Measurements from ENCODE around the gene COL23A1.

COL23A1 gene

DNA sequence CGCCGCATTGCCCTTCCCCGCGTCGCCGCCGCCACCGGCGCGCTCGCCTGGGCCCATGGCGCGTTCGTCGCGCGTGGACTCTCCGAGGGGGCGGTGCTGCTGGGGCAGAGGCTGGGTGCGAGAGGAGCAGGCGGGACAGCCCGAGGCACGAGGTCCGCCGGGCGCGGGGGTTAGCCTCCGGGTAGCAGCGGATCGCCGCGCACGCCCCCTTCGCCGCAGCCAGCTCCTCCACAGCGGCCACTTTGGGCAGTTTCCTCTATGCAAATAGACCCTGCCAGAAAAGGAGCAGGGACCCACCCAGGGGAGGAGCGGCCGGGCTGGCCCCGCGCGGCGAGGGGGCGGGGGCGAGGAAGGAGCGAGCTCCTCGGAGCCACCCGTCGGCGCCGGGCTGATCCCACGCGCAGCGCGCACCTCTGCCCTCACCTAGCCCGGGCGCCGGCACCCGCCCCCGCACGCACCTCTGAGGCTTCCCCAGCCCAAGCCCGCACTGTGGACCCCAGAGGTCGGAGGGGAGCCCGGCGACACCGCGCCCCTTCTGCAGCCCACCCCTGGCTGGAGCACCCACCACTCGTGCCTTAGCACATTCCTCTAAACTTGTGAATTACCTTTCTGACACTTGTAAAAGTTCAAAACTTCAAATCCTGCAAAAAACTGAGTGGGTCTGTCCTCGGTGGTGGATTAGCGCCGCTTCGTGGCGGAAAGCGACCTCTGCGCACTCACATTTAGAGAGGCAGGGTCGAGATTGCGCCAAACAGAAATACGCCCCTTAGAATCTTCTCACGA is at the start of gene COL23A1:
COL23A1 (minus strand) TSS at position 253 of the 783 bp plus-strand sequence.
- no peak for DNase-seq

GRCh38 chr5:178637356-178638074 is 47.3 kb upstream of the COL23A1 start:
- DNase-seq = no peak

- DNase-seq = no peak
Measured at GRCh38 chr5:178632285-178632684, 42.1 kb upstream of the COL23A1 start.

DNA sequence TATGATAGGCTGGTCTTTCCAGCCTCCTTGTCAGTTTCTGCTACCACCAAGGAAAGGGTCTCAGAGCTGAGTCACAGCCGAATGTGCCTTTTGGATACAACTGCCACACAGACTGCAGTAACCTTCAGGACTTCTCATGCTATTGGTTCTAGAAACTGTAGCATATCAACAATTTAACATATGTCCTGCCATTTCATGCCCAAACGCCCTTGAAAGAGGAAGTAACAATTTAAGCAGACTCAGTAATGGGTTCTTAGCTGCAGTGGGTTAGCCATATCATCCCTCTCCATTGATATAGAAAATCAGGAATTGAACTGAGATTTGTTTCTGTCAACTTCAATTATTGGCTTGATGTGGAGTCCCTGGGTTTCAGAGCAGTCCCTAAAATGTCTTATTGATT is 40.8 kb upstream of the COL23A1 start:
- DNase-seq = no peak

- DNase-seq = no peak
Measured at GRCh38 chr5:178630475-178630930, 40.3 kb upstream of the COL23A1 start.

DNA sequence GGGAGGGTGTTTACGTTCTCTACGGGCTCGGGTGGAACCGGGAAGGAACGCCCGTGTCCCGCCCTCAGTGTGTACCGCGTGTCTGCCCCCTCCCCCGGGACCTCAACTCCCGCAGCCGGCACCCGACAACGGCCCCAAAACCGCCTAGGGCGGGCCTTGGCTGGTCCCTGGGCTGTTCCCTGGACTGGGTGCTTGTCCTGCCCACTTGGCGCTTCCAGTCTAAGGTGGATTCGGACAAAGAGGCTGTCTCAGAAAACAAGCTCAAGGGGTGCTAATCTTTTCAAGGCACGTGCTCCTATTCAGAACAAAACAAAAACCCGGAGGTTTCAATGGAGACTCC is 37.0 kb upstream of the COL23A1 start:
- no peak for DNase-seq

DNA sequence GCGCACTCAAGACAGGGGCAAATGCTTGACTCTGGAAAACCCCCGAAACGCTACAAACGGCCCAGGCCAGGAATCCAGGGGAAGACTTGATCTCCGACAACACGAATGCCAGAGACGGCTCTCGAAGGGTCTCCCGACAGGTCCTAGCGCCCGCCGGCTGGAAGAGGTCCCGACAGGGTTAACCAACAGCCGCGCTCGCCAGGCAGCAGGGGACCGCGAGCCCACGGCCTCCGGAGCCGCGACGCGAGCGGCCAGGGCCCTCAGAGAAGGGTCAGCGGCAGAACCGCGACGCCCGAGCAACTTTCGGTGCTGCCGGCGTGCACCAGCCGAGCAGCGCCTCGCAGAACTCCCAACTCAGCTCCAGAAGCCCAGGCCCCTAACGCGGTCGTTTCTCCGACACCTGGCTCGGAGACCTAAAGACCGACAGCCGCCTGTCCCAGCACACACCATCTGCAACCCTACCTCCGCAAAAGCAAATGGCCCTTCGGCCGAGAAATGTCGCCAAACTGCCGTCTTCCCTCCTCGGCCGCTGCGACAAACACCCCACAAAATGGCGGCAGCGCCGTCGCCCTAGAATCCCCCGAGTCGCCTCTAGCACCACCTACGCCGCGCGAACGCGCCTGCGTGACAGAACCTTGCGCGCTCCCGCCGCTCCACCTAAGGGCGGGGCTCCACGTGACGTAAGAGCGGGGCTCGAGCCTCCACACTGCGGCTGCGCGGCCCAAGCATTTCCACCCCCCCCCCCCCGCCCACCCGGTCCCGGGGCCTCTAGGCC is 36.5 kb upstream of the COL23A1 start, which contains the start of gene CLK4:
CLK4 (minus strand) TSS at position 567 of the 775 bp plus-strand sequence. CDS start 3,634 bp downstream, outside the sequence.
- peak; percentile 92 for DNase-seq

DNA sequence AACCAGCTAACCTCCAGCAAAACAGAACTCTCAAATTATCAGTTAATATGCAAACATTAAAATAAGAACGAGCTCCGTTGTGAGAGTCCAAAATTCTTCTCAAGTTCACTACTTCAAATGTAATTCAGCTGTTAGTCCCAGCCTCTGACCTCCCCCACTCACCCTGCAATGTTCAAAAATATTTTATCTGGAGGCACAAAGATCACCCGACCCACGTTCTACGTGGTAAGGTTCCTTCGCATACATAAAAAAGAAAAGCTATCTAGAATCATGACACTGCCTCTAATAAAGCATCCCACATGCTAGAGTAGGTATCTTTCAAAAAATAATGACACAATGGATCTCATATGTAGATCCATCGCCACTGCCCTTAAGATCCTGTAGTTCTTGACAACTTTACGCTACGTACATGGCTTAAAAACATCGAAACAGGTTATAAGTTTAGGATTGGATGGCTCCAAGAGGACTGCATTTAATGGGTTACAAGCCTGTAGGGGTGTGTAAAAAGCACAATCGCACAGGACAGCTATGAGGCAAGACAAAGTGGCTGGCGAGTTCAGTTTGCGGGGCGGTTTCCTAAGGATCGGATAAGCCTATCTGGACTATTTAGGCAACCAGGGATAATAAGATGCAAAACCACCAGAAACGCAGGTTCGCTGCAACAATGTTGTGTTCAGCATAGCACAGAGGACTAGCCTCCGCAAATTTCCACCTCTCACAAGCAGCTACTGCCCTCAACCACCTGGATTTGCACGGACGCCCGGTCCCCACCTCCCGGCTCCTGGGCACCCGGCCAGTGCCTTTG is 35.7 kb upstream of the COL23A1 start:
- DNase-seq = peak; percentile 29

- DNase-seq = peak; percentile 5
Measured at GRCh38 chr5:178624631-178625546, 34.7 kb upstream of the COL23A1 start.

DNA sequence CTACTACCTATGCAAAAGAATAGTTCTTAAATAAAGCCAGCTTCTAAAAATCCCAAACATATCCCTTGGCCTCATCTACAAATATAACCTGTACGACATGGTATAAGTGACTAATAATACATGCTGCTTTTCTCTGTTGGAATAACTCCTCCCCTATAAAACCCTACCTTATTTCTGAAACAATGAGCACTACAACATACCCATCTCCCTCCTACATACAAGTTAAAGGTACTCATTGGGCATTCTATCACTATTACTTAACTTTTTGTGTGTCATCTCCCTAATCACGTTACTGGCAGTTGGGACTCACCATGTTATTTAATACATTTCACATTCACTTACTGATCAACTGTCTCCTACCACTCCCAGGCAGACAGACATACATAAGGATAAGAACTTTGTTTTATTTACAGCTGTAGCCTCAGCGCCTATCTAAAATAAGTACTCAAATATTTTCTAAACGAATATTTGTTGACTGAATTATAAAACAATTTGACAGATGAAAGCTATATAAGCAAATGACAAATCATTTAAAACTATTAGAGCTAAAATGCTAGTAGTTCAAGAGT is 32.6 kb upstream of the COL23A1 start:
- no peak for DNase-seq

GRCh38 chr5:178619390-178619789 is 29.2 kb upstream of the COL23A1 start:
- no peak for DNase-seq

DNA sequence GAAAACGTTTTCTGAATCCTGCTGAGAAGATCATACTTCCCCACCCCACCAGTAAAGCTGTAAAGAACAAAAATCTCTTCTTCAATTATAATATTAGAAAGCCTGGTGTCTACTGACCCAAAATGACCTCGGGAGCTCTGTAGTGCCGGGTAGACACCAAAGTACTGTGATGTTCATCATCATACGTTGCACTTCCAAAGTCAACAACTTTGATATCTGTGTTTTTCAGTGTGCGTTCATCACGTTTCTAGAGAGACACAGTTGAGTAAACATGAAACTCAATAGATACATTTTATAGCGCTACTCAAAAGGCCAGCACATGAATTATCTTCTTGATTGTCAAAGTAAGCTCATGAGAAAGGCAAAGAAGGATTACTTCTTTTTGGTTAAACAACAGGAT is 22.1 kb upstream of the COL23A1 start:
- DNase-seq = no peak

DNA sequence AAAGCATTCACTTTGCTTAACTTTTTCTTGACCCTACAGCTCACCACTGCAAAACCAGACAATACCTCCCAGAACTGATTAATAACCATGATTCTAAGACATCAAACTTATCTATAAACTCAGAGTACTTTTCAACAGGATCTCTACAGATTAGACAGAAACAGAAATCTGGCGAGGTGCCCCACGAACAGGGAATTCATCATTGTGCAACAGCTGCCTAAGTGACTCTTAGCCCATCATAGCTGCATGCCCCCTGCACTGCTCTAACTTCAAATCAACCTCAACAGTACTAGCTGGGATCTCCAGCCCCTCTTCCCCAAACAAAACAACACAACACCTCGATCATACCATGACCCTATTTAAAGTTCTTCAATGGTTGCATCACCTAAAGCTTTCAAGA is 16.1 kb upstream of the COL23A1 start:
- DNase-seq = no peak

DNA sequence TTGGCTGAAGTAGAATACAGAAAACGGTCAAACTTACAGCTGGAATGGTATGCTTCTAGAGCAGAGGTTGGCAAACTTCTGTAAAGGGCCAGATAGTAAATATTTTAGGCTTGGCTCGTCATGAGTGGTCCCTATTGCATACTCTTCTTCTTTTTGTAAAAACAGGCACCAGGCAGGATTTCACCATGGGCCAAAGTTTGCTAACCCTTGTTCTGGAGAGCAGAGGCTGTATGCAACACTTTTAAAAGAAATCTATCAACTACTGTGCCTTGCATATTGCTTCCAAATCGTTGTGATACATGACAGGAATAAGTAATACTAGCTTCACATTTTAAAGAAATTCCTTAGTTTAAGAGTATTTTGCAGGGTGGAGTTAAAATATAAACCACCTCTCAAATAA is 15.6 kb upstream of the COL23A1 start:
- DNase-seq = no peak

DNA sequence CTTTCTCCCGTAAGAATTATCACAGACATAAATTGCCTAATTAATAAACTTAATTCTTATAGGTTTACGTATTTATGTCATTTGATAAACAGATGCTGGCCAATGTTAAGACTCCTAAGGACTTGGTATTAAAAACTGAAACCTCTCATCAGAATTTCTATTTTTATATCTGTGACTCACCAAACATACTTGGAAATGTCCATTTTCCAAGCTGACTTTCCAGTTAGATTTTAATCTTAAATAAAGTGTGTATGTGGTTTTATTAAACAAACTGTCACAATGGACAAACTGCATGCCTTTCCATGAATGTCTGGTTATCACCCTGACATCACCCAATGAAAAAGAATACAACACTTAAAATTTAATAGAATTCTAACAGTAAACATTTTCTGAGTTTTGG is 12.6 kb upstream of the COL23A1 start:
- DNase-seq = no peak

GRCh38 chr5:178595750-178596149 is 5.6 kb upstream of the COL23A1 start:
- DNase-seq = no peak

- no peak for DNase-seq
Measured at GRCh38 chr5:178595150-178595549, 5.0 kb upstream of the COL23A1 start.

- DNase-seq = no peak
Measured at GRCh38 chr5:178590924-178591423, 781 bp upstream of the COL23A1 start.

DNA sequence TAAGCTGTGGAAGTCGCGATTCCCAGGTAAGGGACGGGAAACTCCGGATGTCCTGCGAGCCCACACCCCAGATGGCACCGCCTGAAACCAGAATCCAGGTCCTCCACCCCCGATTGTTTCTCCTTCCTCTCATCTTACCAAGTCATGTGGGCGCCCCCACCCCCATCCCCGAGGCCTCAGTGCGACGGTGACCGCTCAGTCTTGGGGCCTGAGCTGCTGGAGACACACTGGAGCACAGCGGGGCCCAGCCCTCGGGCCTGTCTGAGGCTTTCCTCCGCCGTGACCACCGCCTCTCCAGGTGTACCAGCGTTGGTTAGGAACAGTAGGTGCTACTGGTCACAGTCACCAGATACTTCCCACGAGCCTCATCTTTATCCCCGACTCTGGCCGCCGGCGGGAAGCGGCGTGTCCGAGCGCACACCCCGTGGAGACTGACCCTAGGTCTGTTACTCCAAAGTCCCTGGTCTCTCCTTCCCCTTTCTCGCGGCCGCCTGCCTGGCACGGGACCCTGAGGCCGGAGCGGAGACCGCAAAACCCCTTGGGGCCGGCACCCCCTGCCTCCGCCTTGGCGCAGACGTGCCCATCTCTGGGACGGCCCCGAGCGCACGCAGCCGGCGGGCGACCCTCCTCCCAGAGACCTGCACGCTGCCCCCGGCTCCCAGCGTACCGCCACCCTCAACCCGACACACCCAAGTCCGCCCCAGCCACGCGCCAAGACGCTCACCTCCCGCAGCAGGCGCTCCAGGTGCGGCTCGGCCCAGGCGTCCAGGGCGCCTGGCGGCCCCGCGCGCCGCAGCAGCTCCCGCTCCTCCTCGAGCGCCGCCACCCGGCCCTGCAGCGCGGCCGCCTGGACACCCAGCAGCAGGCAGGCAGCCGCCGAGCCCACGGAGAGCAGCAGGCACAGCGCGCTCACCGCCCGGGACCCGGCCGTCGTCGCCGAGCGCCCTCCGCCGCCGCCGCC is 733 bp downstream of the COL23A1 start:
- DNase-seq = no peak

DNA sequence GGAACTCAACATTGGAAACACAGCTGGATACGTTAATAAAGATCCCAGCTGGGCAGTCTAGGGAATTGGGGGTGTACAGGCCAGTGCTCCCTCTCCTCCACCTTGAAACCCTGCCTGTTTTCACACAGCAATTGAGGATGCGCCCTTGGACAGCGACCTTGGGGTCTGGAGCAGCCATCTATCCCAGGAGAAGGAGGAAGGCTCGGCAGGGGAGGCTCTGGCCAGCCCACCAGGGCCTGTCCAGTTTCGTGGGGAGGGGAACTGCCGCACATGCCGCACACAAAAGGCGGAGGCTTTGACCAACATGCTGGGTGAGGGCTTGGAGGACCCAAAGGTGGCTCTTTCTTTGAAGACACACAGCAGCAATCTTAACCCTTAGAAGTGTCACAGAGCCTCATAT is 1.4 kb downstream of the COL23A1 start:
- no peak for DNase-seq
